GM06990 (cell line): ENCODE results near the gene SEMA3D.

ENCODE experiments used
- DNase-seq: peaks from one replicate; pipeline ENCODE4 v3.0.0-alpha.2; 2011; ENCODE audit not compliant: insufficient read length; ENCODE audit errors: extremely low read depth
- H3K27me3 ChIP-seq: replicated peaks from 2 replicates; pipeline ENCODE4 v1.6.0; 2011; ENCODE audit warnings: low read length; ENCODE audit not compliant: control insufficient read depth, insufficient read depth
- H3K36me3 ChIP-seq: 2 replicates; pipeline ENCODE4 v1.5.1; 2011; ENCODE audit warnings: low read length; ENCODE audit not compliant: control insufficient read depth, insufficient read depth
- H3K4me3 ChIP-seq: replicated peaks from 2 replicates; pipeline ENCODE4 v1.5.1; 2011; ENCODE audit warnings: low read depth, mild to moderate bottlenecking, control low read depth, low read length
- CTCF ChIP-seq: IDR thresholded peaks from 2 replicates; pipeline ENCODE4 v1.5.1; 2011; ENCODE audit warnings: low read length, control low read depth, mild to moderate bottlenecking, inconsistent platforms; ENCODE audit not compliant: insufficient read depth, poor library complexity, severe bottlenecking

Gene SEMA3D

GRCh38 chr7:85184599-85185423 lies 2.0 kb downstream of the SEMA3D start:
- no peak for DNase-seq
- no peaks in the 10 kb centered on the region for H3K36me3 ChIP-seq
- H3K27me3 ChIP-seq, result no peaks in the 10 kb centered on the region; the same call in 1 of the 2 replicates
- TF ChIP-seq CTCF, result no peak
- H3K4me3 ChIP-seq, result no peak overlapping the region

- TF ChIP-seq CTCF, result no peak
- no peak overlapping the region for H3K4me3 ChIP-seq
- H3K36me3 ChIP-seq, result no peaks in the 10 kb centered on the region
- no peak for DNase-seq
- H3K27me3 ChIP-seq, result no peaks in the 10 kb centered on the region; the same call in 1 of the 2 replicates
Measured at GRCh38 chr7:85183296-85183695, 3.6 kb downstream of the SEMA3D start.

GRCh38 chr7:85178531-85179298 lies 8.1 kb downstream of the SEMA3D start:
- no peak for TF ChIP-seq CTCF
- Histone ChIP-seq H3K4me3 (no peak overlapping the region), H3K36me3 (no peaks in the 10 kb centered on the region), H3K27me3 (no peaks in the 10 kb centered on the region)
- DNase-seq, result no peak

DNA sequence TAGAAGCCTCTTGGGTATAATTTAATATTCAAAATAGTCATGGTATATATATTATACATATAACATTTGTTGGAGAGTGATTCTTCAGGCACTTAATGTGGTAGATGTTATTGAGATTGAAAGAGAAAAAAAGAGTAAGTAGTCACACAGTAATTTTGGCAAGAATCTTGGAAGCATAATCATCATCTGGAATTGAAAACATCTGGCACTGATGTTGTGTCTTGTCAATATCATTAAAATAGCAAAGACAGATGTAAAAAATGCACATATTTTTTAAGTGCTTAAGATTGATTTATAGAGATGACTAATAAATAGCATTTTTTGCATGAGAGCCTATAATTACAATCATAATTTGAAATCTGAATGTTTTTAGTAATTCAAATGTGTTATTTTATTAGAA lies 9.5 kb downstream of the SEMA3D start:
- no peak overlapping the region for H3K4me3 ChIP-seq
- no peaks in the 10 kb centered on the region for H3K36me3 ChIP-seq
- no peak for DNase-seq
- H3K27me3 ChIP-seq, result no peaks in the 10 kb centered on the region
- no peak for TF ChIP-seq CTCF

GRCh38 chr7:85176197-85176596 lies 10.7 kb downstream of the SEMA3D start:
- no peak for TF ChIP-seq CTCF
- Histone ChIP-seq H3K4me3 (no peak overlapping the region), H3K27me3 (no peaks in the 10 kb centered on the region), H3K36me3 (no peaks in the 10 kb centered on the region)
- no peak for DNase-seq
